K562 (cell line): Measurements from ENCODE around the gene TMEM245. TPM values are rescaled to one million over a fixed set of nuclear protein-coding genes. Genes with fewer than 3 reads are reported as not detected.
A peak's percentile ranks its signal among the peaks of the same experiment; 100 is the strongest.

Experiments
- ATAC-seq: fragments of 200-7000 bp; cut with Tn5 transposase; 3 replicates; pipeline ENCODE4 v1.9.1; 2020; ENCODE audit warnings: moderate library complexity
- BruUV-seq: library from RNA; stranded (reverse); fragments of 400-500 nt; replicated peaks from 2 replicates; lab custom pipeline; 2021; lab: Mats Ljungman, UMichigan
- CTCF ChIA-PET: fragments of 300-600 bp; formaldehyde crosslinking; extraction: SDS; loops from one replicate; lab custom pipeline; 2021; ENCODE audit warnings: low intra/inter-chr PET ratio; lab: Yijun Ruan, JAX
- POLR2A ChIA-PET: fragments of 300-600, 350-650 bp; sonication (Branson Sonifier 250); formaldehyde crosslinking; extraction: SDS; loops from one replicate; lab custom pipeline; 2021; ENCODE audit warnings: antibody characterized with exemption, inconsistent platforms; lab: Yijun Ruan, JAX
- DNase-seq, 4 experiments: peaks; one replicate each; pipeline versions ENCODE4 v3.0.0 to v3.0.0-alpha.2; 2011 to 2018; ENCODE audit warnings: low spot score in 3 of 4, mixed read lengths in 3 of 4; ENCODE audit errors: extremely low read depth in 1 of 4
- FAIRE-seq: peaks from 2 replicates; lab custom pipeline; 2011; peaks lifted over from hg19 to GRCh38; lab: Jason Lieb, UNC
- H2AFZ ChIP-seq: 2 replicates; pipeline ENCODE4 v1.6.0; 2011; ENCODE audit warnings: low read depth, low read length, control low read depth, inconsistent platforms
- H3K27ac ChIP-seq: fragments of 200-600 bp; 3 replicates; pipeline ENCODE4 v1.8.0; 2011; ENCODE audit warnings: low read depth, mild to moderate bottlenecking, control low read depth, inconsistent platforms, low read length, moderate library complexity, mixed read lengths; ENCODE audit errors: extremely low read depth
- H3K27me3 ChIP-seq, 2 experiments: fragments of 300-600 bp in 1 of 2; 2 replicates in 1 of 2; 3 replicates in 1 of 2; pipeline versions ENCODE4 v1.6.0 to v1.8.0; 2011; ENCODE audit warnings: inconsistent platforms in 2 of 2, low read length in 2 of 2, mild to moderate bottlenecking in 1 of 2, mixed read lengths in 1 of 2, moderate library complexity in 1 of 2; ENCODE audit not compliant: control insufficient read depth in 2 of 2, insufficient read depth in 2 of 2
- H3K36me3 ChIP-seq: fragments of 300-600 bp; 3 replicates; pipeline ENCODE4 v1.8.0; 2011; ENCODE audit warnings: mild to moderate bottlenecking, low read length, inconsistent platforms; ENCODE audit not compliant: control insufficient read depth, insufficient read depth
- H3K4me1 ChIP-seq, 2 experiments: fragments of 200-600 bp in 1 of 2; replicated peaks in 1 of 2; 2 replicates in 1 of 2; 3 replicates in 1 of 2; pipeline versions ENCODE4 v1.5.1 to v1.8.0; 2011; ENCODE audit warnings: inconsistent platforms in 2 of 2, low read length in 2 of 2, mild to moderate bottlenecking in 1 of 2, mixed read lengths in 1 of 2, moderate library complexity in 1 of 2; ENCODE audit not compliant: control insufficient read depth in 2 of 2, insufficient read depth in 2 of 2
- H3K4me2 ChIP-seq: 2 replicates; pipeline ENCODE4 v1.6.1; 2011; ENCODE audit warnings: low read length, control low read depth, inconsistent platforms, mixed read lengths; ENCODE audit not compliant: insufficient read depth
- H3K4me3 ChIP-seq: fragments of 200-600 bp; sonication (generic), shearing (Covaris generic); 2 replicates; pipeline ENCODE4 v1.5.1; 2016; ENCODE audit warnings: control low read depth, inconsistent platforms
- H3K79me2 ChIP-seq: fragments of 200-600 bp; 3 replicates; pipeline ENCODE4 v1.8.0; 2011; ENCODE audit warnings: low read length, inconsistent platforms; ENCODE audit not compliant: control insufficient read depth, insufficient read depth
- H3K9ac ChIP-seq, 2 experiments: 2 replicates each; pipeline versions ENCODE4 v1.6.0 to v1.6.1; 2011; ENCODE audit warnings: low read depth in 2 of 2, low read length in 2 of 2, control low read depth in 1 of 2, inconsistent platforms in 1 of 2, mild to moderate bottlenecking in 1 of 2, mixed read lengths in 1 of 2; ENCODE audit not compliant: insufficient read depth in 1 of 2
- H3K9me1 ChIP-seq: one replicate; pipeline ENCODE4 v1.6.0; 2011; ENCODE audit warnings: inconsistent platforms, mild to moderate bottlenecking, low read length, moderate library complexity; ENCODE audit not compliant: control insufficient read depth, insufficient read depth
- H3K9me3 ChIP-seq: replicated peaks from 2 replicates; pipeline ENCODE4 v1.5.1; 2011; ENCODE audit warnings: low read depth, low read length, inconsistent platforms; ENCODE audit not compliant: control insufficient read depth, insufficient read depth
- H4K20me1 ChIP-seq: replicated peaks from 2 replicates; pipeline ENCODE4 v1.6.1; 2011; ENCODE audit warnings: low read length, inconsistent platforms, mixed read lengths; ENCODE audit not compliant: control insufficient read depth, insufficient read depth
- RBM25 ChIP-seq: fragments of 200-400 bp; formaldehyde crosslinking; IDR thresholded peaks from 2 replicates; pipeline ENCODE4 v1.6.1; 2018; ENCODE audit warnings: low read length, low read depth, moderate library complexity; ENCODE audit not compliant: severe bottlenecking
- ZNF165 ChIP-seq: fragments of 250-450 bp; sonication (Bioruptor Pico); IDR thresholded peaks from 2 replicates; pipeline ENCODE4 v1.4.0; 2020; ENCODE audit warnings: borderline replicate concordance
- ZNF431 ChIP-seq: sonication (generic); formaldehyde crosslinking; IDR thresholded peaks from 2 replicates; pipeline ENCODE4 v1.8.0; 2022; ENCODE audit warnings: mild to moderate bottlenecking, missing genetic modification reagents
- in situ Hi-C: fragments of 300-500 bp; cut with MboI; formaldehyde crosslinking; loops from 4 replicates; pipeline ENCODE4 v1.15.0; 2018; ENCODE audit warnings: inconsistent platforms, mixed read lengths
- intact Hi-C: fragments of 100-400 bp; cut with micrococcal nuclease; formaldehyde crosslinking; loops from 2 replicates; pipeline ENCODE4 v1.14.2; 2022
- polyA plus RNA-seq, 8 experiments: library from polyadenylated mRNA; depleted of rRNA in 4 of 8; stranded (reverse) in 5 of 8; unstranded in 3 of 8; fragments of >200 nt; fragmentation: Nextera tagmentation in 2 of 8; fragmentation: Illumina TruSeq in 1 of 8; extraction: Ambion mirVana in 2 of 8; extraction: Trizol in 1 of 8; gene quantifications; 2 replicates each; pipeline versions ENCODE4 v1.2.1 to v1.2.3, GENCODE V29; 2011 to 2014; ENCODE audit warnings: inconsistent platforms in 1 of 8, missing spikeins in 1 of 8
- total RNA-seq, 7 experiments: library from RNA; depleted of rRNA in 6 of 7; stranded (reverse); fragments of >200 nt in 6 of 7; fragmentation: Illumina TruSeq in 2 of 7; extraction: Trizol in 2 of 7; gene quantifications; 2 replicates each; pipeline versions ENCODE4 v1.2.1 to v1.2.3, GENCODE V29; 2011 to 2021; ENCODE audit warnings: low replicate concordance in 1 of 7
- TF ChIP-seq, protein P1 (sequence below): IDR thresholded peaks from 2 replicates; pipeline ENCODE4 v1.6.1; 2011; ENCODE audit warnings: borderline replicate concordance, low read depth, mild to moderate bottlenecking, moderate library complexity, low read length; ENCODE audit not compliant: insufficient read depth, poor library complexity, severe bottlenecking
- TF ChIP-seq, protein P2 (sequence below): fragments of 250-450 bp; sonication (Bioruptor Pico); IDR thresholded peaks from 2 replicates; pipeline ENCODE4 v1.5.0; 2021; ENCODE audit warnings: mild to moderate bottlenecking, moderate library complexity
- TF ChIP-seq, protein P3 (sequence below), 2 experiments: fragments of 450-650 bp; IDR thresholded peaks; 2 replicates each; pipeline ENCODE4 v1.6.1; 2016; ENCODE audit warnings: mild to moderate bottlenecking in 2 of 2, borderline replicate concordance in 1 of 2, low read depth in 1 of 2, moderate library complexity in 1 of 2

TMEM245 gene
- total and polyA plus RNA-seq, 9 of the 15 experiments (the other 6 are each of a cell fraction or from before 2014, with no cell fraction given), result 8.5 to 43.2 (median 24.3) TPM

DNA sequence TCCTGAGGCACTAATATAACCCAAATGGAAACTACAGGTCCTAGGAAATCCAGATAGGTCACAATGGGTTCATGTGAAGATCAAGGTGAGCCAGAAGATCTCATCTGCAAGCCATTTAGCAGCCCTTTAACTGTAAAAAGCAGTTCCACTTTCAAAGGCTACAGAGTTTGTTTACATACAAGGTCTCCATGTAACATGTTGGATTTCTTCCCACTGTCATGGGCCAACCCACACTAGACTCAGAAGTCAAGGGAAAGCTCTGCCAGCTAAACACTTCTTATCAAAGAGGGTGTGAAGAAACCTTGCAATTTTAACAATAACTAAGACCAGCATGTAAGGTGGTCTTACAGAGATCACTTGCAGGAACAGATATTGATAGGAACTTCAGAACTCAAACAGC is 102.7 kb downstream of the TMEM245 start:
- in situ Hi-C loops (no loop called here), intact Hi-C loops (no loop called here)
- Histone ChIP-seq H3K79me2 (peaks cover 11% of the 10 kb centered on the region), H3K4me2 (no peak overlapping the region), H3K9me3 (no peaks in the 10 kb centered on the region), H3K9me1 (no peaks in the 10 kb centered on the region), H3K27ac (no peak overlapping the region), H3K4me3 (no peak overlapping the region), H2AFZ (no peak overlapping the region), H4K20me1 (no peaks in the 10 kb centered on the region), H3K9ac (no peak overlapping the region), H3K36me3 (peaks cover 47% of the 10 kb centered on the region), H3K4me1 (peaks cover 16% of the 10 kb centered on the region in 2 experiments; a peak in 4 of 5 replicates), H3K27me3 (no peaks in the 10 kb centered on the region)
- 0 out of 2 replicates have a peak, but pooled peaks have one; percentile 33 for TF ChIP-seq ZNF431
- no peak for TF ChIP-seq ZNF165 (CRISPR knock-in tag)
- TF ChIP-seq, protein P1, sequence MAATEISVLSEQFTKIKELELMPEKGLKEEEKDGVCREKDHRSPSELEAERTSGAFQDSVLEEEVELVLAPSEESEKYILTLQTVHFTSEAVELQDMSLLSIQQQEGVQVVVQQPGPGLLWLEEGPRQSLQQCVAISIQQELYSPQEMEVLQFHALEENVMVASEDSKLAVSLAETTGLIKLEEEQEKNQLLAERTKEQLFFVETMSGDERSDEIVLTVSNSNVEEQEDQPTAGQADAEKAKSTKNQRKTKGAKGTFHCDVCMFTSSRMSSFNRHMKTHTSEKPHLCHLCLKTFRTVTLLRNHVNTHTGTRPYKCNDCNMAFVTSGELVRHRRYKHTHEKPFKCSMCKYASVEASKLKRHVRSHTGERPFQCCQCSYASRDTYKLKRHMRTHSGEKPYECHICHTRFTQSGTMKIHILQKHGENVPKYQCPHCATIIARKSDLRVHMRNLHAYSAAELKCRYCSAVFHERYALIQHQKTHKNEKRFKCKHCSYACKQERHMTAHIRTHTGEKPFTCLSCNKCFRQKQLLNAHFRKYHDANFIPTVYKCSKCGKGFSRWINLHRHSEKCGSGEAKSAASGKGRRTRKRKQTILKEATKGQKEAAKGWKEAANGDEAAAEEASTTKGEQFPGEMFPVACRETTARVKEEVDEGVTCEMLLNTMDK, result no peak
- TF ChIP-seq, protein P2, sequence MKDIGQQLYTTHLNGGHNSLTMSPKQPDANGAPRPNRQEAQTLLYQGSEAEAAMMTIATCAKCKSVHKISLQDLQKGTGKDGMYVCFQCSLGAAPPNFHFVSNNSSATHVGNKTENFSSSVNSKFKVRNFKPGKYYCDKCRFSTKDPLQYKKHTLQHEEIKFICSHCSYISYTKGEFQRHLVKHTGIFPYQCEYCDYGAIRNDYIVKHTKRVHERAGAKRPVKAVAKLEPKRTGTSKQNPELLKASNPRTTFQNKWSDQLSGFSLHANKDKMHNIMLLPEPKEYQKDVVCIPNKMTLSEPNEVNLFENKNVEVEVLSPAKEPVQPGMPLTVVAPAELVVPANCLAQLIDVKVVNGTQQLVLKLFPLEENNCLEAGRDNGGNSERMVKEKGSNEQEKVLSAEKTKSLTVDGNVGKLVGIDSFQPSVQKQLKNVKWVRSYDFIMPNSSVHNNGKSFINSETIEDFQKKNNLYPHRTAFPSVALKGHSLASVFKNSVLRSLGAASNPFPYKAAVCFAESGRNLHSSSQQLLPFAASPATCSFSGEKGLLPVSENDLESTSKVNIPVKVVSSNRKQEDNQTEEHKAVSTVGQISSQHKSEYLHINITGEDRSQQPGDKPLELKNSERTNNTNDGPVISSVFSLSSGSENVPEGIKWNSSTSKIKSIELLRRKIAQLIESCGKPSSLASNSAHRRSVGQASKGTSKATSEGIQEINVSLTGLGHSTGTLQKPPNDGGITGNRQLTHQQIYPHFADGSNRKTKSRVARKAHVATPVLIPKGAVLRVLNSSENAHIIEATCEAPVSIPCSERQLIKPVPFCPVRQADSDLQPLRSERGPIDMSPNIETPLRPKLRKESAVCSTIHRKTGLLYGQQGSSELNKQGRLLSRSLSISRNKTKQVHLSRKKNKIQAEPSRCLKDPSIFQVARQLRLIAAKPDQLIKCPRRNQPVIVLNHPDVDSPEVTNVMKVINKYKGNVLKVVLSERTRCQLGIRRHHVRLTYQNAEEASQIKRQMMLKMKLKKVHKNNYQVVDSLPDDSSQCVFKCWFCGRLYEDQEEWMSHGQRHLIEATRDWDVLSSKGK, result no peak
- TF ChIP-seq RBM25, result no peak
- TF ChIP-seq, protein P3, sequence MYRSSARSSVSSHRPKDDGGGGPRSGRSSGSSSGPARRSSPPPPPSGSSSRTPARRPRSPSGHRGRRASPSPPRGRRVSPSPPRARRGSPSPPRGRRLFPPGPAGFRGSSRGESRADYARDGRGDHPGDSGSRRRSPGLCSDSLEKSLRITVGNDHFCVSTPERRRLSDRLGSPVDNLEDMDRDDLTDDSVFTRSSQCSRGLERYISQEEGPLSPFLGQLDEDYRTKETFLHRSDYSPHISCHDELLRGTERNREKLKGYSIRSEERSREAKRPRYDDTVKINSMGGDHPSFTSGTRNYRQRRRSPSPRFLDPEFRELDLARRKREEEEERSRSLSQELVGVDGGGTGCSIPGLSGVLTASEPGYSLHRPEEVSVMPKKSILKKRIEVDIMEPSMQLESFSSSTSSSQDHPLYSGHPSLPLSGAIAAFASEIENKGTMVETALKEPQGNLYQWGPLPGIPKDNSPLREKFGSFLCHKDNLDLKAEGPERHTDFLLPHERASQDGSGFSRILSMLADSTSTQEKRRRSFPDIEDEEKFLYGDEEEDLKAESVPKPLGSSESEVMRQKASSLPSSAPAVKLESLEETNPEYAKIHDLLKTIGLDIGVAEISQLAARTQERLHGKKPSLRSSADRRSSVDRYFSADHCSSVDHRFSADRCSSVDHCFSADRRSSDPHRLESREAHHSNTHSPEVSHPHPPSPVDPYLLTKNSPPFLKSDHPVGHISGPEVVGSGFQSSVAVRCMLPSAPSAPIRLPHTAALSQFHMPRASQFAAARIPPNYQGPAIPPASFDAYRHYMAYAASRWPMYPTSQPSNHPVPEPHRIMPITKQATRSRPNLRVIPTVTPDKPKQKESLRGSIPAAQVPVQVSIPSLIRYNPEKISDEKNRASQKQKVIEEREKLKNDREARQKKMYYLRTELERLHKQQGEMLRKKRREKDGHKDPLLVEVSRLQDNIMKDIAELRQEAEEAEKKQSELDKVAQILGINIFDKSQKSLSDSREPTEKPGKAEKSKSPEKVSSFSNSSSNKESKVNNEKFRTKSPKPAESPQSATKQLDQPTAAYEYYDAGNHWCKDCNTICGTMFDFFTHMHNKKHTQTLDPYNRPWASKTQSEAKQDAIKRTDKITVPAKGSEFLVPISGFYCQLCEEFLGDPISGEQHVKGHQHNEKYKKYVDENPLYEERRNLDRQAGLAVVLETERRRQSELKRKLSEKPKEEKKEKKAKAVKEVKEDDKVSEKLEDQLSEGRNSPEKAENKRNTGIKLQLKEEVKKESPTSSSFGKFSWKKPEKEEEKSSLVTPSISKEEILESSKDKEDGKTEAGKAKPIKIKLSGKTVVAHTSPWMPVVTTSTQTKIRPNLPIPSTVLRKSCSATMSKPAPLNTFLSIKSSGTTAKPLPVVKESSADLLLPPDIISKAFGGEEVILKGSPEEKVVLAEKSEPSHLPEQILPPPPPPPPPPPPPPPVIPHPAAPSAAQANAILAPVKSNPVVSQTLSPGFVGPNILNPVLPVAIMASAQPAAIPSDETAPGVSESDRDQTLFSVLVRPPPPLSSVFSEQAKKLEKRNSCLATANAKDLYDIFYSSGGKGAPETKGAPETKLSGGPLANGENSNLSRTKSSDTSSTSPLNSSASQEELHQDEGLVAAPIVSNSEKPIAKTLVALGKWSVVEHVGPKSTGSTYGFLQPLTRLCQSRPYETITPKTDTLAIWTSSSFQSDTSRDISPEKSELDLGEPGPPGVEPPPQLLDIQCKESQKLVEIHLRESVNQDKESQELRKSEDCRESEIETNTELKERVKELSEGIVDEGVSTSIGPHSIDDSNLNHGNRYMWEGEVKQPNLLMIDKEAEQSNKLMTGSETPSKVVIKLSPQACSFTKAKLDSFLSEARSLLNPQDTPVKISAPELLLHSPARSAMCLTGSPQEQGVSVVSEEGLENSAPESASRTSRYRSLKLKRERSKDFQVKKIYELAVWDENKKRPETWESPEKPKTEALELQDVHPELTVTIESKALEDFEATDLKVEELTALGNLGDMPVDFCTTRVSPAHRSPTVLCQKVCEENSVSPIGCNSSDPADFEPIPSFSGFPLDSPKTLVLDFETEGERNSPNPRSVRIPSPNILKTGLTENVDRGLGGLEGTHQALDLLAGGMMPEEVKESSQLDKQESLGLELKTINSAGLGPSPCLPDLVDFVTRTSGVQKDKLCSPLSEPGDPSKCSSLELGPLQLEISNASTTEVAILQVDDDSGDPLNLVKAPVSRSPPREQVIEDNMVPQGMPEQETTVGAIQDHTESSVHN (IDR thresholded peaks at IDR 0.05; ENCODE audit: borderline replicate concordance in 1 of 2, low read depth in 1 of 2), result no peak
- no TSS peak for BruUV-seq
- DNase-seq (no peak), FAIRE-seq (no peak), ATAC-seq (no peak)
- ChIA-PET CTCF (interaction anchor here (0.5 kb wide), 1 partner anchor 32 kb away, joined by 3 read pairs; no protein-coding TSS in a partner anchor), POLR2A (interaction anchor here (1.5 to 1.7 kb wide), 2 partner anchors 9 to 10 kb away, joined by 4 to 6 read pairs; no protein-coding TSS in a partner anchor)
